Mesenchymal stem cell (in vitro differentiated cells and primary cell): ENCODE results near the gene ASB9.

Source experiments
- DNase-seq: peaks from one replicate; pipeline ENCODE4 v3.0.0-alpha.2; 2013
- H2AFZ ChIP-seq: one replicate; pipeline ENCODE4 v1.6.1; 2013; ENCODE audit warnings: low read depth, mild to moderate bottlenecking, control low read depth, inconsistent platforms, low read length, moderate library complexity
- H2AK5ac ChIP-seq: 2 replicates; pipeline ENCODE4 v1.6.1; 2013; ENCODE audit warnings: low read length, moderate library complexity, mild to moderate bottlenecking, inconsistent platforms; ENCODE audit not compliant: severe bottlenecking
- H2BK120ac ChIP-seq: one replicate; pipeline ENCODE4 v1.6.1; 2013; ENCODE audit warnings: low read depth, mild to moderate bottlenecking, inconsistent platforms, low read length, moderate library complexity
- H2BK12ac ChIP-seq, 2 experiments: one replicate each; pipeline ENCODE4 v1.6.1; 2013; ENCODE audit warnings: inconsistent platforms in 2 of 2, low read length in 2 of 2, mild to moderate bottlenecking in 2 of 2, moderate library complexity in 2 of 2, control low read depth in 1 of 2
- H2BK15ac ChIP-seq: one replicate; pipeline ENCODE4 v1.6.1; 2013; ENCODE audit warnings: mild to moderate bottlenecking, low read depth, inconsistent platforms; ENCODE audit not compliant: poor library complexity, severe bottlenecking
- H2BK5ac ChIP-seq: 2 replicates; pipeline ENCODE4 v1.6.1; 2013; ENCODE audit warnings: low read depth, mild to moderate bottlenecking, low read length, control low read depth, inconsistent platforms; ENCODE audit not compliant: poor library complexity, severe bottlenecking
- H3K14ac ChIP-seq, 2 experiments: one replicate each; pipeline ENCODE4 v1.6.1; 2013; ENCODE audit warnings: inconsistent platforms in 2 of 2, low read length in 2 of 2, control low read depth in 1 of 2, mild to moderate bottlenecking in 1 of 2, moderate library complexity in 1 of 2
- H3K18ac ChIP-seq, 2 experiments: one replicate each; pipeline ENCODE4 v1.6.1; 2013; ENCODE audit warnings: inconsistent platforms in 2 of 2, low read length in 2 of 2, control low read depth in 1 of 2, low read depth in 1 of 2, mild to moderate bottlenecking in 1 of 2
- H3K23ac ChIP-seq, 2 experiments: one replicate each; pipeline ENCODE4 v1.6.1; 2013; ENCODE audit warnings: inconsistent platforms in 2 of 2, low read length in 2 of 2, mild to moderate bottlenecking in 2 of 2, moderate library complexity in 2 of 2, control low read depth in 1 of 2
- H3K27ac ChIP-seq: 2 replicates; pipeline ENCODE4 v1.5.1; 2013; ENCODE audit warnings: mild to moderate bottlenecking, moderate library complexity, low read length, control low read depth, inconsistent platforms; ENCODE audit not compliant: poor library complexity, severe bottlenecking
- H3K27me3 ChIP-seq, 2 experiments: 2 replicates each; pipeline versions ENCODE4 v1.6.1 to v1.7.0; 2013; ENCODE audit warnings: low read length in 2 of 2, mild to moderate bottlenecking in 2 of 2, moderate library complexity in 2 of 2, control low read depth in 1 of 2, inconsistent platforms in 1 of 2; ENCODE audit not compliant: control insufficient read depth in 1 of 2, insufficient read depth in 1 of 2
- H3K36me3 ChIP-seq, 2 experiments: 2 replicates each; pipeline versions ENCODE4 v1.6.1 to v1.7.0; 2013; ENCODE audit warnings: low read length in 2 of 2, control low read depth in 1 of 2, inconsistent platforms in 1 of 2, low read depth in 1 of 2, mild to moderate bottlenecking in 1 of 2; ENCODE audit not compliant: insufficient read depth in 2 of 2, control insufficient read depth in 1 of 2
- H3K4ac ChIP-seq, 2 experiments: one replicate each; pipeline ENCODE4 v1.6.1; 2013; ENCODE audit warnings: inconsistent platforms in 2 of 2, low read length in 2 of 2, mild to moderate bottlenecking in 2 of 2, moderate library complexity in 2 of 2, control low read depth in 1 of 2, low read depth in 1 of 2
- H3K4me1 ChIP-seq: 2 replicates; pipeline ENCODE4 v1.6.1; 2013; ENCODE audit warnings: low read depth, low read length, control low read depth; ENCODE audit not compliant: control insufficient read depth, insufficient read depth
- H3K4me2 ChIP-seq: 2 replicates; pipeline ENCODE4 v1.6.1; 2013; ENCODE audit warnings: low read length, mild to moderate bottlenecking, inconsistent platforms; ENCODE audit not compliant: poor library complexity, severe bottlenecking
- H3K4me3 ChIP-seq, 2 experiments: 2 replicates each; pipeline versions ENCODE4 v1.5.1 to v1.7.0; 2013; ENCODE audit warnings: low read length in 2 of 2, mild to moderate bottlenecking in 2 of 2, control low read depth in 1 of 2, low read depth in 1 of 2; ENCODE audit not compliant: insufficient read depth in 1 of 2
- H3K79me1 ChIP-seq: replicated peaks from 2 replicates; pipeline ENCODE4 v1.6.1; 2013; ENCODE audit warnings: mild to moderate bottlenecking, control low read depth, low read length, inconsistent platforms; ENCODE audit not compliant: poor library complexity, severe bottlenecking
- H3K9ac ChIP-seq: 2 replicates; pipeline ENCODE4 v1.7.0; 2013; ENCODE audit warnings: mild to moderate bottlenecking, low read length, moderate library complexity
- H3K9me3 ChIP-seq: 2 replicates; pipeline ENCODE4 v1.7.0; 2013; ENCODE audit warnings: mild to moderate bottlenecking, low read length; ENCODE audit not compliant: control insufficient read depth
- H4K8ac ChIP-seq: one replicate; pipeline ENCODE4 v1.6.1; 2013; ENCODE audit warnings: inconsistent platforms, mild to moderate bottlenecking, low read length, moderate library complexity
- H4K91ac ChIP-seq: one replicate; pipeline ENCODE4 v1.6.1; 2013; ENCODE audit warnings: mild to moderate bottlenecking, low read length, inconsistent platforms
- WGBS: methylation state at CpG from one replicate; pipeline ENCODE4 v1.1.7; 2013; ENCODE audit warnings: mixed read lengths; 5-methylcytosine and 5-hydroxymethylcytosine counted together

ASB9 gene

GRCh38 chrX:15236146-15236545 is 33.7 kb downstream of the ASB9 start:
- H2AK5ac ChIP-seq, result no peak overlapping the region
- H3K79me1 ChIP-seq, result no peaks in the 10 kb centered on the region
- no peak overlapping the region for H3K4me2 ChIP-seq
- H2BK15ac ChIP-seq, result no peak overlapping the region
- no peak overlapping the region for H3K14ac ChIP-seq
- no peak overlapping the region for H2AFZ ChIP-seq
- H2BK120ac ChIP-seq, result no peak overlapping the region
- H3K27me3 ChIP-seq, result peaks cover 0 to 13% of the 10 kb centered on the region in 2 experiments
- H3K9me3 ChIP-seq, result no peaks in the 10 kb centered on the region
- no peak for DNase-seq
- H3K36me3 ChIP-seq, result no peaks in the 10 kb centered on the region
- no peaks in the 10 kb centered on the region for H3K4me1 ChIP-seq
- no peak overlapping the region for H2BK12ac ChIP-seq
- H2BK5ac ChIP-seq, result no peak overlapping the region
- H4K91ac ChIP-seq, result no peak overlapping the region
- H3K9ac ChIP-seq, result no peak overlapping the region
- 97% methylated on average over 3 of the region's 3 CpGs for WGBS
- no peak overlapping the region for H3K23ac ChIP-seq
- H4K8ac ChIP-seq, result no peak overlapping the region
- no peak overlapping the region for H3K4me3 ChIP-seq
- H3K27ac ChIP-seq, result no peak overlapping the region
- no peak overlapping the region for H3K4ac ChIP-seq
- H3K18ac ChIP-seq, result no peak overlapping the region

DNA sequence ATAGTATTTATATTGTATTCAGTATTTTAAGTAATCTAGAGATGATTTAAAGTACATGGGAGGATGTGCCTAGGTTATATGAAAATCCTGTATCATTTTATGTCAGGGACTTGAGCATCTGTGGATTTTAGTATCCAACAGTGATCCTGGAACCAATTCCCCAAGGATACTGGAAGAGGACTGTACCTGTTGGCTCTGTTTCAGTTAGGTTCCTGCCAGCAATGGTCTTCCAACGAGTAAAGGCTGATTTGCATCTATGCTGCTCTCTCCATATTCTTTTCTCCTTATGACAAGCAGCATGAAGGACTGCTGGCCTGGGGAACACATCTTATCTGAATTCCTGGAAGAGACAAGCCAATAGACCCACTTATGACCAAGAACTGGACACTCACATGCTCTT is 34.9 kb downstream of the ASB9 start:
- 77% methylated on average over 1 of the region's 1 CpG for WGBS

DNA sequence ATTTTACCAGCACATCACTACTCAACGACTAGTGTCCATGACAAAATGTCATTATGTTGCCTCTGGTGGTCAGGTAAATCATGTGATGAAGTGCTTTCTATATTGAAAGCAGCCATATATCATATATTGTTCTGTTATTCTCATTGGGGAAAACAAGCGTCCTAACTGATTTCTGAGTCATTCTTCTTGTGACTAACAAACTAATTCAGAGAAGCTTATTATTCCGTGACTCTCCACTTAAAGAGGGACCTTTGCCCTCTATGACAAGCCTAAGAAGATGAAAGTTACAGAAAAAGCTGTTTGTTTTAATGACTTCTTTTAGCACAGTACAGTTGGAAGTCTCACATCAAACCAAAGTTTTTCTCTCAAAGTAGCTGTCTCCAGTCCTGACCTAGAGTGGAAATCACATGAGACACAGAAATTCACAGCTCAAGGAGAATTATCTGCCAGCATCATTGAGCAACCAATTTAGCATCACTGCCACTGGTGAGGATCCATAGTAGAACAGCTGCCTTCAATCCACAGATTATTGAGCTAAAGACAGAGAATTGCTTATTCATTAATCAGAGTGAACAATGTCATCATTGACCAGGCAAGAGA is 36.4 kb downstream of the ASB9 start:
- H2AFZ ChIP-seq, result no peak overlapping the region
- no peak overlapping the region for H3K4me2 ChIP-seq
- H3K4me3 ChIP-seq, result no peak overlapping the region
- no peak overlapping the region for H4K8ac ChIP-seq
- no peak overlapping the region for H3K4ac ChIP-seq
- no peak overlapping the region for H3K18ac ChIP-seq
- peak; percentile 56 for DNase-seq
- no peaks in the 10 kb centered on the region for H3K9me3 ChIP-seq
- H3K4me1 ChIP-seq, result no peaks in the 10 kb centered on the region
- H2AK5ac ChIP-seq, result no peak overlapping the region
- no peak overlapping the region for H2BK120ac ChIP-seq
- H2BK5ac ChIP-seq, result no peak overlapping the region
- no CpG with 5 or more reads among the region's 3 CpGs for WGBS
- no peak overlapping the region for H3K14ac ChIP-seq
- H3K79me1 ChIP-seq, result no peaks in the 10 kb centered on the region
- no peak overlapping the region for H3K27ac ChIP-seq
- no peak overlapping the region for H2BK15ac ChIP-seq
- peaks cover 0 to 9% of the 10 kb centered on the region in 2 experiments for H3K27me3 ChIP-seq
- no peak overlapping the region for H4K91ac ChIP-seq
- no peak overlapping the region for H3K9ac ChIP-seq
- no peak overlapping the region for H3K23ac ChIP-seq
- no peak overlapping the region for H2BK12ac ChIP-seq
- no peaks in the 10 kb centered on the region for H3K36me3 ChIP-seq

More for the DNA sequence above, 34.9 kb downstream of the ASB9 start:
- H3K4ac ChIP-seq, result no peak overlapping the region
- H2BK5ac ChIP-seq, result no peak overlapping the region
- no peaks in the 10 kb centered on the region for H3K79me1 ChIP-seq
- peaks cover 0 to 9% of the 10 kb centered on the region in 2 experiments for H3K27me3 ChIP-seq
- H2AK5ac ChIP-seq, result no peak overlapping the region
- no peak overlapping the region for H3K4me3 ChIP-seq
- no peaks in the 10 kb centered on the region for H3K9me3 ChIP-seq
- H4K91ac ChIP-seq, result no peak overlapping the region
- H3K9ac ChIP-seq, result no peak overlapping the region
- H3K36me3 ChIP-seq, result no peaks in the 10 kb centered on the region
- no peak overlapping the region for H3K14ac ChIP-seq
- no peaks in the 10 kb centered on the region for H3K4me1 ChIP-seq
- no peak overlapping the region for H3K18ac ChIP-seq
- no peak overlapping the region for H4K8ac ChIP-seq
- no peak for DNase-seq
- H2AFZ ChIP-seq, result no peak overlapping the region
- H2BK15ac ChIP-seq, result no peak overlapping the region
- H2BK12ac ChIP-seq, result no peak overlapping the region
- no peak overlapping the region for H3K4me2 ChIP-seq
- H3K27ac ChIP-seq, result no peak overlapping the region
- no peak overlapping the region for H3K23ac ChIP-seq
- no peak overlapping the region for H2BK120ac ChIP-seq

DNA sequence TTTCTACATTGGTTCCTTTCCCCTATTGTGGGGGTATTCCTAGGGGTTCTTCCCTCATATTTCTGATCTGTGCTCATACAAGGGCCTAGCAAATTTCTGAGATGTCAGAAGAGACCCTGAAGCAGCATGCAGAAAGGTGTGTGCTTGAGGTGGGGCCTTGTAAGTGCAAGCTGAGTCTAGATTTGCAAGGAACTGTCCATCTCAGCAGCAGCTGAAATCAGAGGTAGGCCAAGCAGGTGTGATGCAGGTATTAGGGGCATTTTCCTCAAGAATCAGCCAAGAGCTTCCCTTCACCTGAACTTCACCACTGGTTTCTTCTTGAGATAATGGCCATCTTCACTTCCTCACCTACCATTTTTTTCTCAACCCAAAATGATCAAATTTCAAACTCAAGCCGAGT is 45.1 kb downstream of the ASB9 start:
- WGBS, result 100% methylated on average over 1 of the region's 1 CpG
- no peak overlapping the region for H3K4me2 ChIP-seq

More for the DNA sequence above, 45.1 kb downstream of the ASB9 start:
- Histone ChIP-seq H3K14ac (no peak overlapping the region), H2BK5ac (no peak overlapping the region), H3K4ac (no peak overlapping the region), H3K9me3 (no peaks in the 10 kb centered on the region), H3K36me3 (no peaks in the 10 kb centered on the region), H2BK15ac (no peak overlapping the region), H2BK12ac (no peak overlapping the region), H4K91ac (no peak overlapping the region), H2BK120ac (no peak overlapping the region), H3K79me1 (no peaks in the 10 kb centered on the region), H3K27me3 (peaks cover 0 to 29% of the 10 kb centered on the region in 2 experiments), H3K23ac (no peak overlapping the region), H3K4me3 (no peak overlapping the region), H3K9ac (no peak overlapping the region), H3K27ac (no peak overlapping the region), H2AFZ (no peak overlapping the region), H3K18ac (no peak overlapping the region), H3K4me1 (no peaks in the 10 kb centered on the region), H4K8ac (no peak overlapping the region), H2AK5ac (no peak overlapping the region)
- DNase-seq, result no peak
